ENCODE results near the gene FLOT1.

The FLOT1 gene

DNA sequence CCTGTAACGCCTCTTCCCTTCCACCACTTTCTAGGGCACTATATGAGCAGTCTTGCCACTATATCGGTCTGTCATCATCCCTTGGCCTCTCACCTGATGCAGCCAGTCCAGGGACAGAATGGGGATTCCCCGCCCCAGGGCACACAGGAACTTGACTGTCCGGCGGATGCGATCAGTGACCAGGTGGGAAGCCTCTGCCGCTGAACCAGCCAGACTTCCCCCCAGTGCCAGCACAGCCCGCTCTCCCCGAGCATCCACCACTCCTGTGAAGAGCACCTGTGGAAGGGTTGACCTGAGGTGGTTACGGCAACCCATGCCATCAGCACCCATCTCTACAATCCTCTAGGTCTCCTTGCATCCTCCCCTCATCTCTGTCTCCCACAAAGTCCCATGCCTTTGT is 39.5 kb downstream of the FLOT1 start:
- H3K4me1 ChIP-seq (ENCODE audit: low read length), result no peaks in the 10 kb centered on the region
- H3K79me2 ChIP-seq (ENCODE audit: low read length), result no peaks in the 10 kb centered on the region
- H3K36me3 ChIP-seq (replicated peaks; ENCODE audit: insufficient read depth, low read length), result no peaks in the 10 kb centered on the region
- no peak overlapping the region for H3K4me3 ChIP-seq (ENCODE audit: low read length)
- H3K27ac ChIP-seq (ENCODE audit: low read length), result no peak overlapping the region
- no peaks in the 10 kb centered on the region for H3K27me3 ChIP-seq (replicated peaks; ENCODE audit: insufficient read depth, low read length)
- no peaks in the 10 kb centered on the region for H3F3A ChIP-seq (ENCODE audit: insufficient read depth, low read length)
- no peak overlapping the region for H3K4me2 ChIP-seq (ENCODE audit: low read depth, low read length)
- no peaks in the 10 kb centered on the region for H3K9me3 ChIP-seq (replicated peaks; ENCODE audit: insufficient read depth, low read length)
- TF ChIP-seq, protein P1, sequence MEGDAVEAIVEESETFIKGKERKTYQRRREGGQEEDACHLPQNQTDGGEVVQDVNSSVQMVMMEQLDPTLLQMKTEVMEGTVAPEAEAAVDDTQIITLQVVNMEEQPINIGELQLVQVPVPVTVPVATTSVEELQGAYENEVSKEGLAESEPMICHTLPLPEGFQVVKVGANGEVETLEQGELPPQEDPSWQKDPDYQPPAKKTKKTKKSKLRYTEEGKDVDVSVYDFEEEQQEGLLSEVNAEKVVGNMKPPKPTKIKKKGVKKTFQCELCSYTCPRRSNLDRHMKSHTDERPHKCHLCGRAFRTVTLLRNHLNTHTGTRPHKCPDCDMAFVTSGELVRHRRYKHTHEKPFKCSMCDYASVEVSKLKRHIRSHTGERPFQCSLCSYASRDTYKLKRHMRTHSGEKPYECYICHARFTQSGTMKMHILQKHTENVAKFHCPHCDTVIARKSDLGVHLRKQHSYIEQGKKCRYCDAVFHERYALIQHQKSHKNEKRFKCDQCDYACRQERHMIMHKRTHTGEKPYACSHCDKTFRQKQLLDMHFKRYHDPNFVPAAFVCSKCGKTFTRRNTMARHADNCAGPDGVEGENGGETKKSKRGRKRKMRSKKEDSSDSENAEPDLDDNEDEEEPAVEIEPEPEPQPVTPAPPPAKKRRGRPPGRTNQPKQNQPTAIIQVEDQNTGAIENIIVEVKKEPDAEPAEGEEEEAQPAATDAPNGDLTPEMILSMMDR (IDR thresholded peaks at IDR 0.05; ENCODE audit: low read length), result no peak
- TF ChIP-seq EZH2 (optimal IDR thresholded peaks at IDR 0.05; ENCODE audit: low read depth, low read length) (no peak), EZH2phosphoT487 (IDR thresholded peaks at IDR 0.05; ENCODE audit: low read length) (no peak)
- H2AFZ ChIP-seq (ENCODE audit: low read length), result no peak overlapping the region
- no peak for DNase-seq
- no peaks in the 10 kb centered on the region for H4K20me1 ChIP-seq (ENCODE audit: insufficient read depth, low read length)
- H3K9ac ChIP-seq (ENCODE audit: low read length), result no peak overlapping the region
- H3K9me2 ChIP-seq (replicated peaks; ENCODE audit: insufficient read depth, low read length), result no peaks in the 10 kb centered on the region

DNA sequence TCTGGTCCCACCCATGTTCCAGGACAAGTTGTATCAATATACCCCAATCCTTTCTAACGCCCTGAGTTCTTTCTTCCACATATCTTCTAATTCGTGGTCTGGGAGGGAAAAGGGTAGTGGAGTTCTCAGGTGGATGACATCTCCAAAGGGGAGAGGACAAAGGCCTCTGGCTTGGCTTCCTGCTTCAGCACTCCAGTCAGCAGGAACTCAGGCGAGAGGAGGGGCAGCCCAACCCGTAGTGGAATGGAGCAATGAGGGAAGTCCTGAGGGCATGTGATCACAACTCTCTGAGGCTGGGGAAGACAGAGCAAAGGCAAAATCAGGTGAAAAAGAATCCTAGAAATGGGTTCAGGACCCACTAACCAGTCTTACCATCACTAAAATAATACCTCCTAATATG is 42.1 kb downstream of the FLOT1 start:
- no peak for TF ChIP-seq EZH2 (optimal IDR thresholded peaks at IDR 0.05; ENCODE audit: low read depth, low read length)
- TF ChIP-seq, protein P1 (IDR thresholded peaks at IDR 0.05; ENCODE audit: low read length), result no peak
- no peak for TF ChIP-seq EZH2phosphoT487 (IDR thresholded peaks at IDR 0.05; ENCODE audit: low read length)
- Histone ChIP-seq H3K79me2 (ENCODE audit: low read length) (no peaks in the 10 kb centered on the region), H3K9me2 (replicated peaks; ENCODE audit: insufficient read depth, low read length) (no peaks in the 10 kb centered on the region), H3K36me3 (replicated peaks; ENCODE audit: insufficient read depth, low read length) (no peaks in the 10 kb centered on the region), H3K27ac (ENCODE audit: low read length) (no peak overlapping the region), H3K9me3 (replicated peaks; ENCODE audit: insufficient read depth, low read length) (no peaks in the 10 kb centered on the region), H3K4me1 (ENCODE audit: low read length) (no peaks in the 10 kb centered on the region), H3K27me3 (replicated peaks; ENCODE audit: insufficient read depth, low read length) (no peaks in the 10 kb centered on the region), H4K20me1 (ENCODE audit: insufficient read depth, low read length) (no peaks in the 10 kb centered on the region), H2AFZ (ENCODE audit: low read length) (no peak overlapping the region), H3K4me3 (ENCODE audit: low read length) (no peak overlapping the region), H3K4me2 (ENCODE audit: low read depth, low read length) (no peak overlapping the region), H3F3A (ENCODE audit: insufficient read depth, low read length) (no peaks in the 10 kb centered on the region), H3K9ac (ENCODE audit: low read length) (no peak overlapping the region)
- DNase-seq, result no peak

DNA sequence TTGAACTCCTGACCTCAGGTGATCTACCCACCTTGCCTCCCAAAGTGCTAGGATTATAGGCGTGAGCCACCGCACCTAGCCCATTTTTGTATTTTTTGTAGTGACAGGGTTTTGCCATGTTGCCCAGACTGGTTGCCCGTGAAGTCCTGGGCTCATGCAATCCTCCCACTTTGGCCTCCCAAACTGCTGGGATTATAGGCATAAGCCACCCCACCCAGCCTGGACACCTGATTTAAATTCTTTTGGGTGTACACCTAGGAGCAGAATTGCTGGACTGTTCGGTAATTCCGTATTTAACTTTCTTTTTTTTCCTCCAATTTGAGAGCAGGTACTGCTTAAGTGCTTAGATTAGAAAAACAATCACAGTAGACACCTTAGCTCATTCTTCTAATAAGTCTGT is 46.1 kb downstream of the FLOT1 start:
- Histone ChIP-seq H3K4me3 (ENCODE audit: low read length) (no peak overlapping the region), H3K9ac (ENCODE audit: low read length) (no peak overlapping the region), H2AFZ (ENCODE audit: low read length) (no peak overlapping the region), H3F3A (ENCODE audit: insufficient read depth, low read length) (no peaks in the 10 kb centered on the region), H3K9me3 (replicated peaks; ENCODE audit: insufficient read depth, low read length) (no peaks in the 10 kb centered on the region), H3K4me1 (ENCODE audit: low read length) (0 out of 2 replicates have a peak, but pooled peaks cover 3% of the 10 kb centered on the region), H3K79me2 (ENCODE audit: low read length) (no peaks in the 10 kb centered on the region), H3K36me3 (replicated peaks; ENCODE audit: insufficient read depth, low read length) (no peaks in the 10 kb centered on the region), H4K20me1 (ENCODE audit: insufficient read depth, low read length) (no peaks in the 10 kb centered on the region), H3K27ac (ENCODE audit: low read length) (no peak overlapping the region), H3K27me3 (replicated peaks; ENCODE audit: insufficient read depth, low read length) (no peaks in the 10 kb centered on the region), H3K4me2 (ENCODE audit: low read depth, low read length) (no peak overlapping the region), H3K9me2 (replicated peaks; ENCODE audit: insufficient read depth, low read length) (no peaks in the 10 kb centered on the region)
- TF ChIP-seq, protein P1 (IDR thresholded peaks at IDR 0.05; ENCODE audit: low read length), result no peak
- TF ChIP-seq EZH2phosphoT487 (IDR thresholded peaks at IDR 0.05; ENCODE audit: low read length) (no peak), EZH2 (optimal IDR thresholded peaks at IDR 0.05; ENCODE audit: low read depth, low read length) (no peak)
- DNase-seq, result no peak
